ENCODE results near the gene TBK1. TPM values are rescaled to one million over a fixed set of nuclear protein-coding genes. Genes with fewer than 3 reads are reported as not detected.

Gene TBK1
- total RNA-seq, 2 experiments from 2014 or later: 22.7 to 29.5 TPM

DNA sequence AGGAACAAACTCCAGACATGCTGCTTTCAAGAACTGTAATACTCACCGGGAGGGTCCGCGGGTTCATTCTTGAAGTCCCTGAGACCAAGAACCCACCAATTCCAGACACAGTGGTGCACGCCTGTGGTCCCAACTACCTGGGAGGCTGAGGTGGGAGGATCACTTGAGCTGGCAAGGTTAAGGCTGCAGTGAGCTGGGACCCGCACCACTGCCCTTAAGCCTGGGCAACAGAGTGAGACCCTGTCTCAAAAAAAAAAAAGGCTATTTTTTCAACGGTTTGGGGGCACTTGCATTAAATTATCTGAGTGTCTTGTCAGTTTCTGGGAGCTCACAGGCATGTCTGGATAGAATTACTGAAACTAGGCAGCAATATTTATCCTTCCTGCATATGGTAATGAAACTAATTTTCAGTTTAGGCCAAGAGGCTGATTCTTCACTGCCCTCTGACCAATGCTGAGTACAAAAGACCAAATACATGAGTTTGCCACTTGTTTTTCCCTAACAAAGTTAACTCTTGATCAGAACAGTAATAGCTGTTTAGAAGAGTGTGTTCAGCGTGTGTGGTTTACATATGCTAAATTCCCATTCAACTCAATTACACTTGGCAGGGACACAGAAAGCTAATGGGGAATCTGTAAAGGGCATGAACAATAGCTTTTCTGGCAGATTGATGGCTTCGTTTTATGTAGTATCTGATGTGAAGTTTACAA is 92.6 kb downstream of the TBK1 start:
- no peak overlapping the region for H3K27ac ChIP-seq (ENCODE audit: low read depth, low read length, poor library complexity, severe bottlenecking)
- no peaks in the 10 kb centered on the region for H3K79me2 ChIP-seq (ENCODE audit: insufficient read depth, low read depth, low read length)
- H2AFZ ChIP-seq (ENCODE audit: low read length): no peak overlapping the region
- no peaks in the 10 kb centered on the region for H3K9me3 ChIP-seq (ENCODE audit: low read length)
- DNase-seq (ENCODE audit: low spot score): no peak
- no peaks in the 10 kb centered on the region for H3K4me1 ChIP-seq (ENCODE audit: insufficient read depth, low read length, poor library complexity, severe bottlenecking)
- no peak overlapping the region for H3K4me2 ChIP-seq (ENCODE audit: low read length)
- BruUV-seq (replicated peaks): no TSS peak
- ChIA-PET CTCF (ENCODE audit: unreplicated experiment) (interaction anchor here (1.0 kb wide), 2 partner anchors 9 to 142 kb away, joined by 3 read pairs; no protein-coding TSS in a partner anchor), POLR2A (interaction anchor here (0.7 to 1.1 kb wide), 7 partner anchors 9 to 163 kb away, joined by 3 to 4 read pairs (median 3); no protein-coding TSS in a partner anchor)
- H3K36me3 ChIP-seq (ENCODE audit: insufficient read depth, low read length): no peaks in the 10 kb centered on the region
- intact Hi-C loops (cut with micrococcal nuclease; ENCODE audit: unreplicated experiment): loop anchor here (5.0 kb wide), 2 partner anchors 63 to 238 kb away; no protein-coding TSS in a partner anchor
- H3K9me2 ChIP-seq (ENCODE audit: insufficient read depth, low read length): no peaks in the 10 kb centered on the region
- H3K4me3 ChIP-seq (ENCODE audit: low read depth, low read length, poor library complexity, severe bottlenecking): no peak overlapping the region
- no peaks in the 10 kb centered on the region for H4K20me1 ChIP-seq (ENCODE audit: insufficient read depth, low read length)
- TF ChIP-seq, protein P1, sequence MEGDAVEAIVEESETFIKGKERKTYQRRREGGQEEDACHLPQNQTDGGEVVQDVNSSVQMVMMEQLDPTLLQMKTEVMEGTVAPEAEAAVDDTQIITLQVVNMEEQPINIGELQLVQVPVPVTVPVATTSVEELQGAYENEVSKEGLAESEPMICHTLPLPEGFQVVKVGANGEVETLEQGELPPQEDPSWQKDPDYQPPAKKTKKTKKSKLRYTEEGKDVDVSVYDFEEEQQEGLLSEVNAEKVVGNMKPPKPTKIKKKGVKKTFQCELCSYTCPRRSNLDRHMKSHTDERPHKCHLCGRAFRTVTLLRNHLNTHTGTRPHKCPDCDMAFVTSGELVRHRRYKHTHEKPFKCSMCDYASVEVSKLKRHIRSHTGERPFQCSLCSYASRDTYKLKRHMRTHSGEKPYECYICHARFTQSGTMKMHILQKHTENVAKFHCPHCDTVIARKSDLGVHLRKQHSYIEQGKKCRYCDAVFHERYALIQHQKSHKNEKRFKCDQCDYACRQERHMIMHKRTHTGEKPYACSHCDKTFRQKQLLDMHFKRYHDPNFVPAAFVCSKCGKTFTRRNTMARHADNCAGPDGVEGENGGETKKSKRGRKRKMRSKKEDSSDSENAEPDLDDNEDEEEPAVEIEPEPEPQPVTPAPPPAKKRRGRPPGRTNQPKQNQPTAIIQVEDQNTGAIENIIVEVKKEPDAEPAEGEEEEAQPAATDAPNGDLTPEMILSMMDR (conservative IDR thresholded peaks at IDR 0.05; ENCODE audit: low read length): no peak
- no peak for TF ChIP-seq EZH2phosphoT487 (IDR thresholded peaks at IDR 0.05; ENCODE audit: borderline replicate concordance, low read depth, low read length)

DNA sequence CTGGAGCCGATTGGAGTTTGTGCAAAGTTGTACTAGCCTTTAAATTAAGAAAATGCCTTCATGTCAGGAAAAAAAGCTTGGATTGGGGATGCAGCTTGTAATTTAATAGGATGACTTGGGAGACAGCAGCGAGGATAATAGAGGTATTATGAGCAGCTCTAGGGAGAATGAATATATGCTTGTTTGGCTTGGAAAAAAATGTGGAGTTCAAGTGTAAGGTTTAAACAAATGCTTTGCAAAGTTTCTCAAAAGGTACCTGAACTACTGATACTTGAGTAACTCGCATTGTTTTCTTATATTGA is 93.1 kb downstream of the TBK1 start:
- no peaks in the 10 kb centered on the region for H3K36me3 ChIP-seq (ENCODE audit: insufficient read depth, low read length)
- H3K4me1 ChIP-seq (ENCODE audit: insufficient read depth, low read length, poor library complexity, severe bottlenecking): no peaks in the 10 kb centered on the region
- no peaks in the 10 kb centered on the region for H3K9me2 ChIP-seq (ENCODE audit: insufficient read depth, low read length)
- no peak for DNase-seq (ENCODE audit: low spot score)
- no peaks in the 10 kb centered on the region for H3K79me2 ChIP-seq (ENCODE audit: insufficient read depth, low read depth, low read length)
- TF ChIP-seq EZH2phosphoT487 (IDR thresholded peaks at IDR 0.05; ENCODE audit: borderline replicate concordance, low read depth, low read length): no peak
- TF ChIP-seq, protein P1 (conservative IDR thresholded peaks at IDR 0.05; ENCODE audit: low read length): no peak
- ChIA-PET CTCF (ENCODE audit: unreplicated experiment) (interaction anchor here (1.0 kb wide), 2 partner anchors 10 to 143 kb away, joined by 3 read pairs; no protein-coding TSS in a partner anchor), POLR2A (interaction anchor here (0.7 to 1.1 kb wide), 7 partner anchors 10 to 163 kb away, joined by 3 to 4 read pairs (median 3); no protein-coding TSS in a partner anchor)
- no peak overlapping the region for H3K27ac ChIP-seq (ENCODE audit: low read depth, low read length, poor library complexity, severe bottlenecking)
- no peak overlapping the region for H3K4me3 ChIP-seq (ENCODE audit: low read depth, low read length, poor library complexity, severe bottlenecking)
- no peaks in the 10 kb centered on the region for H4K20me1 ChIP-seq (ENCODE audit: insufficient read depth, low read length)
- intact Hi-C loops (cut with micrococcal nuclease; ENCODE audit: unreplicated experiment): loop anchor here (5.0 kb wide), 2 partner anchors 62 to 237 kb away; no protein-coding TSS in a partner anchor
- BruUV-seq (replicated peaks): no TSS peak
- H3K9me3 ChIP-seq (ENCODE audit: low read length): no peaks in the 10 kb centered on the region
- H3K4me2 ChIP-seq (ENCODE audit: low read length): no peak overlapping the region
- H2AFZ ChIP-seq (ENCODE audit: low read length): no peak overlapping the region

DNA sequence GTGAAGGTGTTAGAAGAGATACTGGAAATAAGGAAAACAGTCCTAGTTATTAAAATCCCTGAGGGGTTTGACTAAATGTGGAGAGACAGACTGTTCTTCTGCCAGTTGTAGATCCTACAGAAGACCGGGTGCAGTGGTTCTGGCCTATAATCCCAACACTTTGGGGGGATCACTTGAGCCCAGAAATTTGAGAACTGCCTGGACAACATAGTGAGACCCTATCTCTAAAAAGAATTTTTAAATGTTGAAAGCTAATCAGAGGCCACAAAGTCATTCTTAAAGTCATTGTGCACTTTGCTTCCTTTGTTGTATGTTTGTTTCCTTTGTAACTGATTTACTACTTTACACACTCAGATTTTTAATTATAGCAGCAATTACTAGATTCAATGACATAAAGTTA is 97.2 kb downstream of the TBK1 start:
- H3K4me2 ChIP-seq (ENCODE audit: low read length): no peak overlapping the region
- BruUV-seq (replicated peaks): no TSS peak
- no peak overlapping the region for H3K4me3 ChIP-seq (ENCODE audit: low read depth, low read length, poor library complexity, severe bottlenecking)
- ChIA-PET CTCF (ENCODE audit: unreplicated experiment) (interaction anchor here (0.8 to 1.4 kb wide), 4 partner anchors 13 to 149 kb away, joined by 3 to 6 read pairs (median 4); no protein-coding TSS in a partner anchor), POLR2A (interaction anchor here (0.6 to 1.2 kb wide), 9 partner anchors 11 to 152 kb away, joined by 3 to 6 read pairs (median 3); no protein-coding TSS in a partner anchor)
- intact Hi-C loops (cut with micrococcal nuclease; ENCODE audit: unreplicated experiment): loop anchor here (1.0 to 5.0 kb wide), 3 partner anchors 58 to 233 kb away; no protein-coding TSS in a partner anchor
- TF ChIP-seq, protein P1 (conservative IDR thresholded peaks at IDR 0.05; ENCODE audit: low read length): no peak
- no peak for TF ChIP-seq EZH2phosphoT487 (IDR thresholded peaks at IDR 0.05; ENCODE audit: borderline replicate concordance, low read depth, low read length)
- H3K36me3 ChIP-seq (ENCODE audit: insufficient read depth, low read length): no peaks in the 10 kb centered on the region
- no peak overlapping the region for H3K27ac ChIP-seq (ENCODE audit: low read depth, low read length, poor library complexity, severe bottlenecking)
- no peak for DNase-seq (ENCODE audit: low spot score)
- H4K20me1 ChIP-seq (ENCODE audit: insufficient read depth, low read length): no peaks in the 10 kb centered on the region
- H3K79me2 ChIP-seq (ENCODE audit: insufficient read depth, low read depth, low read length): no peaks in the 10 kb centered on the region
- H3K4me1 ChIP-seq (ENCODE audit: insufficient read depth, low read length, poor library complexity, severe bottlenecking): no peaks in the 10 kb centered on the region
- no peaks in the 10 kb centered on the region for H3K9me2 ChIP-seq (ENCODE audit: insufficient read depth, low read length)
- no peak overlapping the region; the same call in 1 of the 2 replicates for H2AFZ ChIP-seq (ENCODE audit: low read length)
- no peaks in the 10 kb centered on the region for H3K9me3 ChIP-seq (ENCODE audit: low read length)

Data from OCI-LY7 (cell line).